ENCODE results near the gene SLC4A1.
A peak's percentile ranks its signal among the peaks of the same experiment; 100 is the strongest.

The SLC4A1 gene

DNA sequence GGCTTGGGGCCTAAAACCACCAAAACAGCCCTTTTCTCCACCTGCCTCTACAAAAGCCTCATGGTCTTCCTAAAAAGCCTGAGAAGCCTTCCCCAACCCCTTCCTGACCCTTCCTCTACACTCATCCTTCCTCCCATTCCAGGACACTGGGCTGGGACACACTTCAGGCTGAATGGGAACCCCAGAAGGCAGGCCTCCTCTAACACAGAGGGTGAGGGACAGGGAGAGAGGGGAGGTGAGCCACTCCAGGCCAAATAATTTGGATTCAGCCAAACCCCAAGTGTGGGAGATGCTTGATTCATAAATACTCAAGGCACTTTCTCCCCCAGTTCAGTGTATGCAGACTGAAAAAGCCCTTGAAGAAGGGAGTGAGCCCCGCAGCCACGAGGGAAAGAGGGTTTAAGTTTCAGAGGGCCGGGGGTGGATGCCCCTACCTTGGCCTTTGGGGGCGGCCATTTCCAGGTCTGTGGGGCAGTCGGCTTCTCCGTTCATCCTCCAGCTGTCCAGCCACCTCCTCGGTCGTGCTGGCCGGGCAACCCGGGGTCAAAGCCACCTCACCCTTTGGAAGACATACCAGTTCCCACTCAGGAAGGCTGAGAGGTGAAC, 50.1 kb downstream of the SLC4A1 start:
- Histone ChIP-seq H3K27ac (peak overlapping the region; percentile 99), H3K36me3 (peaks cover 58% of the 10 kb centered on the region), H3K27me3 (ENCODE audit: insufficient read depth, low read depth, severe bottlenecking) (no peaks in the 10 kb centered on the region), H3K9me3 (ENCODE audit: severe bottlenecking) (no peaks in the 10 kb centered on the region), H3K4me3 (ENCODE audit: low read depth, low read length) (peak overlapping the region; percentile 65)
- DNase-seq = no peak
- TF ChIP-seq, protein P1, sequence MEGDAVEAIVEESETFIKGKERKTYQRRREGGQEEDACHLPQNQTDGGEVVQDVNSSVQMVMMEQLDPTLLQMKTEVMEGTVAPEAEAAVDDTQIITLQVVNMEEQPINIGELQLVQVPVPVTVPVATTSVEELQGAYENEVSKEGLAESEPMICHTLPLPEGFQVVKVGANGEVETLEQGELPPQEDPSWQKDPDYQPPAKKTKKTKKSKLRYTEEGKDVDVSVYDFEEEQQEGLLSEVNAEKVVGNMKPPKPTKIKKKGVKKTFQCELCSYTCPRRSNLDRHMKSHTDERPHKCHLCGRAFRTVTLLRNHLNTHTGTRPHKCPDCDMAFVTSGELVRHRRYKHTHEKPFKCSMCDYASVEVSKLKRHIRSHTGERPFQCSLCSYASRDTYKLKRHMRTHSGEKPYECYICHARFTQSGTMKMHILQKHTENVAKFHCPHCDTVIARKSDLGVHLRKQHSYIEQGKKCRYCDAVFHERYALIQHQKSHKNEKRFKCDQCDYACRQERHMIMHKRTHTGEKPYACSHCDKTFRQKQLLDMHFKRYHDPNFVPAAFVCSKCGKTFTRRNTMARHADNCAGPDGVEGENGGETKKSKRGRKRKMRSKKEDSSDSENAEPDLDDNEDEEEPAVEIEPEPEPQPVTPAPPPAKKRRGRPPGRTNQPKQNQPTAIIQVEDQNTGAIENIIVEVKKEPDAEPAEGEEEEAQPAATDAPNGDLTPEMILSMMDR (IDR thresholded peaks at IDR 0.05; ENCODE audit: low read depth, low read length) = no peak

DNA sequence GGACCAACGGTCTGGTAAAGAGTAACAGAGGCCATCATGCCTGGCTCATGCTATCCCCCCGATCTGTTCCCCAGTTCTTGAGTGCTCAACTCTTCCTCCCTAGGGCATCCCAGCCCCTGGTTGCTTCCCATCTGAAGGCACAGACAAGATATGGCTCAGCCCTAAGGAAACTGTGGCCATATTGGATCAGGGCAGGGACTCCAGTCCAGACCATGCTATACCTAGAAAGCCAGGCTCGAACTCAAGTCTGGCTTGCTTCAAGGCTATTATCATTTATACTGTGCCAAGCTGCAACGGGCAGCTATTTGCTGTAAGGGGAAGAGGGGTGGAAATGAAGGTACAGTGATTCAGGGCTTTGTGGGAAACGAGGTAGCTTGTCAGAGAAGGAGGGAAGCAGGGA, 51.2 kb downstream of the SLC4A1 start:
- H3K27me3 ChIP-seq (ENCODE audit: insufficient read depth, low read depth, severe bottlenecking) = no peaks in the 10 kb centered on the region
- no peak overlapping the region for H3K4me3 ChIP-seq (ENCODE audit: low read depth, low read length)
- H3K36me3 ChIP-seq = peaks cover 60% of the 10 kb centered on the region
- DNase-seq = no peak
- H3K9me3 ChIP-seq (ENCODE audit: severe bottlenecking) = no peaks in the 10 kb centered on the region
- H3K27ac ChIP-seq = no peak overlapping the region; the same call in 1 of the 2 replicates
- TF ChIP-seq, protein P1 (IDR thresholded peaks at IDR 0.05; ENCODE audit: low read depth, low read length) = no peak

DNA sequence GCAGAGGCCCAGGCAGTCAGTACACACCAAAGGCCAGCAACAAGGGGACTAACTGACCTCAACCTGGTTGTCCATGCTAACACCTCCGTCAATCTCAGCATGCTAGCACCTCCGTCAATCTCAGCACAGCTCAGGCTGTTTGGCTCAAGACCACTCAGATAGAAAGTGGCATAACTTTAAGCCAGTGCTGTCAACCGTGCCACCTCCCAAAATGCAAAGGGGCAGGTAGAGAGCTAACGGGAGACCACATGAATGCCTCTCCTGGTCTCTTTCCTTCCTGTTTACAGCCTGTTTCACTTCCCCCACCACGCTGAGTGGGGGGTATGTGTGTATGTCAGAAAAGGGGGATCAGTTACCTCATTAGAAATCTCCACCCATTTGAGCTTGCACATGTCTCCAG, 51.8 kb downstream of the SLC4A1 start:
- Histone ChIP-seq H3K27ac (no peak overlapping the region), H3K9me3 (ENCODE audit: severe bottlenecking) (no peaks in the 10 kb centered on the region), H3K36me3 (peaks cover 65% of the 10 kb centered on the region), H3K27me3 (ENCODE audit: insufficient read depth, low read depth, severe bottlenecking) (no peaks in the 10 kb centered on the region), H3K4me3 (ENCODE audit: low read depth, low read length) (no peak overlapping the region)
- TF ChIP-seq, protein P1 (IDR thresholded peaks at IDR 0.05; ENCODE audit: low read depth, low read length) = no peak
- no peak for DNase-seq

DNA sequence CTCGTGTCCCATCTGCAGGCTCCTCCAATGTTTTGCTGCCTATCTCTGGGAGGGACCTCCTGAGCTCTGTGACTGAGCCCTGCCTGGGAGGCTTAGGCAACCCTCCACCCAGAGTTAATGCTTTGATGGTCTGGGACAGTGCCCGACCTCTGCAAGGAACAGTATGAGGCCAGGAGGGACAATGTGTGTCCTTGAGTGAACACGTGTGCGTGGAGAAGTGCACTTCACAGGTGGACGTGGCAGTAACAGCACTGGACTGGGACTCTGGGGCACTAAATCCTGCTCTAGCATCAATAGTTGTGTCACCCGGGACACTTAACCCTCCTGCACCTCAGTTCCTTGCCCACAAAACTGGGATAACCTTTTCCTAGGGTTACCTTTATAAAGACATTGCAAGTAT, 53.0 kb downstream of the SLC4A1 start:
- peaks cover 69% of the 10 kb centered on the region for H3K36me3 ChIP-seq
- no peak for DNase-seq
- H3K27me3 ChIP-seq (ENCODE audit: insufficient read depth, low read depth, severe bottlenecking) = no peaks in the 10 kb centered on the region
- H3K4me3 ChIP-seq (ENCODE audit: low read depth, low read length) = no peak overlapping the region
- no peak overlapping the region for H3K27ac ChIP-seq
- H3K9me3 ChIP-seq (ENCODE audit: severe bottlenecking) = no peaks in the 10 kb centered on the region
- TF ChIP-seq, protein P1 (IDR thresholded peaks at IDR 0.05; ENCODE audit: low read depth, low read length) = no peak

DNA sequence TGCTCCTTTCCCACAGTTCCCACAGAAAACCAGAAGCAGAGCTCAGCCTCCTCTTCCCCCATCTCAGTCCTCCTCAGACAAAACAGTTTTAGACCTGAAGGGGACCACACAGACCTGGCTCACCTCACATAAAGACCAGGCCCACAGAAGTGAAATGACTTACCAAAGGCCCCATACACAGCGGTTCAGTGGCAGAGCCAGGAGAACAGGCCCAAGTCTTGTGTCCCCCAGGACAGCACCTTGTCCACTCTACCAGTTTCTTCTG, 53.8 kb downstream of the SLC4A1 start:
- TF ChIP-seq, protein P1 (IDR thresholded peaks at IDR 0.05; ENCODE audit: low read depth, low read length) = no peak
- Histone ChIP-seq H3K27me3 (ENCODE audit: insufficient read depth, low read depth, severe bottlenecking) (no peaks in the 10 kb centered on the region), H3K36me3 (peaks cover 75% of the 10 kb centered on the region), H3K9me3 (ENCODE audit: severe bottlenecking) (no peaks in the 10 kb centered on the region), H3K4me3 (ENCODE audit: low read depth, low read length) (no peak overlapping the region), H3K27ac (no peak overlapping the region)
- no peak for DNase-seq

All from WERI-Rb-1 (cell line).